ENCODE results near the gene SNX17.
"Not testable (repeated sequence)": the region's sequence is repeated elsewhere in the genome, so short reads cannot be mapped to it uniquely, and the experiment has no call there.

SNX17 gene

GRCh38 chr2:27370026-27370815, at the start of gene SNX17, which contains the start of gene EIF2B4:
Gene SNX17 (plus strand): TSS chr2:27370616. CDS start chr2:27370744, 128 bp downstream.
Gene EIF2B4 (minus strand): TSS chr2:27370338. CDS start chr2:27370314, 24 bp downstream.
- peak; percentile 97 for DNase-seq (ENCODE audit: low read depth)

GRCh38 chr2:27320958-27321543, 49.4 kb upstream of the SNX17 start:
- no peak for DNase-seq (ENCODE audit: low read depth)

GRCh38 chr2:27322301-27322765, 48.1 kb upstream of the SNX17 start:
- no peak for DNase-seq (ENCODE audit: low read depth)

GRCh38 chr2:27322766-27323595, 47.4 kb upstream of the SNX17 start, which contains the start of gene MPV17:
Gene MPV17 (minus strand): TSS chr2:27323097. CDS start chr2:27322517, 580 bp downstream.
- peak; percentile 64 for DNase-seq (ENCODE audit: low read depth)

GRCh38 chr2:27323596-27324285, 46.7 kb upstream of the SNX17 start:
- no peak for DNase-seq (ENCODE audit: low read depth)

- no peak for DNase-seq (ENCODE audit: low read depth)
Observed at GRCh38 chr2:27324720-27325119, 45.7 kb upstream of the SNX17 start.

- DNase-seq (ENCODE audit: low read depth) = no peak
Observed at GRCh38 chr2:27335311-27335710, 35.1 kb upstream of the SNX17 start.

GRCh38 chr2:27336173-27336572, 34.2 kb upstream of the SNX17 start:
- DNase-seq (ENCODE audit: low read depth) = no peak

- no peak for DNase-seq (ENCODE audit: low read depth)
Observed at GRCh38 chr2:27347641-27348040, 22.8 kb upstream of the SNX17 start.

GRCh38 chr2:27350106-27350693, 20.2 kb upstream of the SNX17 start:
- no peak for DNase-seq (ENCODE audit: low read depth)

GRCh38 chr2:27351802-27352598, 18.4 kb upstream of the SNX17 start:
- no peak for DNase-seq (ENCODE audit: low read depth)

- DNase-seq (ENCODE audit: low read depth) = not testable (repeated sequence)
Observed at GRCh38 chr2:27353386-27353761, 17.0 kb upstream of the SNX17 start.

GRCh38 chr2:27353762-27354596, 16.4 kb upstream of the SNX17 start:
- DNase-seq (ENCODE audit: low read depth) = no peak

GRCh38 chr2:27354597-27354927, 15.9 kb upstream of the SNX17 start:
- no peak for DNase-seq (ENCODE audit: low read depth)

- DNase-seq (ENCODE audit: low read depth) = no peak
Observed at GRCh38 chr2:27356056-27356381, 14.4 kb upstream of the SNX17 start.

- DNase-seq (ENCODE audit: low read depth) = peak; percentile 77
Observed at GRCh38 chr2:27356382-27357181, 13.8 kb upstream of the SNX17 start, which contains the start of gene GTF3C2. Gene GTF3C2 (minus strand): TSS chr2:27356764. CDS start chr2:27343554, 13,210 bp downstream.

GRCh38 chr2:27362678-27363420, 7.6 kb upstream of the SNX17 start:
- no peak for DNase-seq (ENCODE audit: low read depth)

GRCh38 chr2:27363933-27364332, 6.5 kb upstream of the SNX17 start:
- DNase-seq (ENCODE audit: low read depth) = no peak

Data from stimulated activated CD8-positive, alpha-beta memory T cell treated with anti-CD3 and anti-CD28 coated beads, Interleukin-15, amount 100 ng/mL, for 24 hours (primary cell).